IMR-90 (cell line): ENCODE results near the gene STPG4. TPM values are rescaled to one million over a fixed set of nuclear protein-coding genes. Genes with fewer than 3 reads are reported as not detected.
A peak's percentile ranks its signal among the peaks of the same experiment; 100 is the strongest.

ENCODE experiments used
- ATAC-seq: fragments of 200-7000 bp; cut with Tn5 transposase; 2 replicates; pipeline ENCODE4 v1.9.1; 2020; ENCODE audit warnings: low read depth, mild to moderate bottlenecking, moderate library complexity
- BruUV-seq: library from RNA; stranded (reverse); fragments of 400-500 nt; replicated peaks from 2 replicates; lab custom pipeline; 2021; lab: Mats Ljungman, UMichigan
- CTCF ChIA-PET: fragments of 300-600 bp; formaldehyde crosslinking; extraction: SDS; loops from one replicate; lab custom pipeline; 2021; ENCODE audit warnings: antibody characterized with exemption; lab: Yijun Ruan, JAX
- POLR2A ChIA-PET: fragments of 300-600 bp; sonication (Branson Sonifier 250); formaldehyde crosslinking; loops from one replicate; lab custom pipeline; 2022; ENCODE audit warnings: antibody characterized with exemption; ENCODE audit not compliant: unreplicated experiment; lab: Charles Lee
- DNase-seq: peaks from one replicate; pipeline ENCODE4 v3.0.0; 2013
- H2AFZ ChIP-seq: replicated peaks from 2 replicates; pipeline ENCODE3; 2013; ENCODE audit warnings: low read length, mild to moderate bottlenecking; ENCODE audit not compliant: poor library complexity
- H2AK5ac ChIP-seq: 2 replicates; pipeline ENCODE4 v1.6.1; 2013; ENCODE audit warnings: low read depth, low read length, inconsistent platforms
- H2AK9ac ChIP-seq: replicated peaks from 2 replicates; pipeline ENCODE3; 2013; ENCODE audit warnings: mild to moderate bottlenecking, low read depth, low read length, moderate library complexity; ENCODE audit not compliant: poor library complexity
- H2BK120ac ChIP-seq: 2 replicates; pipeline ENCODE4 v1.6.1; 2013; ENCODE audit warnings: low read depth, low read length, inconsistent platforms
- H2BK15ac ChIP-seq: 3 replicates; pipeline ENCODE4 v1.6.1; 2013; ENCODE audit warnings: low read depth, low read length, inconsistent platforms
- H2BK20ac ChIP-seq: 2 replicates; pipeline ENCODE4 v1.6.1; 2013; ENCODE audit warnings: low read depth, mild to moderate bottlenecking, inconsistent platforms, low read length, moderate library complexity
- H2BK5ac ChIP-seq: 2 replicates; pipeline ENCODE4 v1.6.1; 2013; ENCODE audit warnings: mild to moderate bottlenecking, low read depth, low read length, inconsistent platforms; ENCODE audit not compliant: poor library complexity, severe bottlenecking
- H3K14ac ChIP-seq: replicated peaks from 2 replicates; pipeline ENCODE4 v1.6.1; 2013; ENCODE audit warnings: low read depth, low read length, inconsistent platforms
- H3K18ac ChIP-seq: 2 replicates; pipeline ENCODE4 v1.6.1; 2013; ENCODE audit warnings: low read depth, low read length, control low read depth
- H3K23ac ChIP-seq: 2 replicates; pipeline ENCODE4 v1.6.1; 2013; ENCODE audit warnings: low read depth, low read length, inconsistent platforms
- H3K27ac ChIP-seq: 2 replicates; pipeline ENCODE4 v1.5.1; 2013; ENCODE audit warnings: mild to moderate bottlenecking, control low read depth, low read length; ENCODE audit not compliant: insufficient read depth
- H3K27me3 ChIP-seq: 2 replicates; pipeline ENCODE4 v1.6.1; 2013; ENCODE audit warnings: low read length; ENCODE audit not compliant: control insufficient read depth, insufficient read depth
- H3K36me3 ChIP-seq: 2 replicates; pipeline ENCODE4 v1.6.1; 2013; ENCODE audit warnings: low read length, mixed read lengths; ENCODE audit not compliant: control insufficient read depth, insufficient read depth
- H3K4ac ChIP-seq: 2 replicates; pipeline ENCODE4 v1.6.1; 2013; ENCODE audit warnings: low read depth, low read length, inconsistent platforms
- H3K4me1 ChIP-seq: 2 replicates; pipeline ENCODE4 v1.6.1; 2013; ENCODE audit warnings: low read length, mixed read lengths; ENCODE audit not compliant: control insufficient read depth, insufficient read depth
- H3K4me2 ChIP-seq: 2 replicates; pipeline ENCODE4 v1.6.1; 2013; ENCODE audit warnings: low read depth, mild to moderate bottlenecking, control low read depth, low read length, moderate library complexity
- H3K4me3 ChIP-seq: 2 replicates; pipeline ENCODE4 v1.5.1; 2013; ENCODE audit warnings: low read depth, mild to moderate bottlenecking, control low read depth, low read length, moderate library complexity; ENCODE audit not compliant: insufficient read depth
- H3K56ac ChIP-seq: 2 replicates; pipeline ENCODE4 v1.6.1; 2013; ENCODE audit warnings: low read length, inconsistent platforms; ENCODE audit not compliant: insufficient read depth; ENCODE audit errors: extremely low read depth
- H3K79me1 ChIP-seq, 2 experiments: 2 replicates each; pipeline ENCODE4 v1.6.1; 2013; ENCODE audit warnings: low read length in 2 of 2, inconsistent platforms in 1 of 2, low read depth in 1 of 2
- H3K9ac ChIP-seq: 2 replicates; pipeline ENCODE4 v1.6.1; 2013; ENCODE audit warnings: low read depth, low read length, control low read depth
- H3K9me1 ChIP-seq: 2 replicates; pipeline ENCODE4 v1.6.1; 2013; ENCODE audit warnings: low read length, inconsistent platforms; ENCODE audit not compliant: insufficient read depth
- H3K9me3 ChIP-seq: 2 replicates; pipeline ENCODE4 v1.6.1; 2013; ENCODE audit warnings: low read length; ENCODE audit not compliant: control insufficient read depth, insufficient read depth
- H4K20me1 ChIP-seq: 2 replicates; pipeline ENCODE4 v1.6.1; 2013; ENCODE audit warnings: low read length, inconsistent platforms; ENCODE audit not compliant: insufficient read depth
- H4K5ac ChIP-seq: 2 replicates; pipeline ENCODE4 v1.6.1; 2013; ENCODE audit warnings: mild to moderate bottlenecking, low read depth, low read length, control low read depth
- H4K8ac ChIP-seq, 2 experiments: 2 replicates each; pipeline ENCODE4 v1.6.1; 2013; ENCODE audit warnings: low read depth in 2 of 2, low read length in 2 of 2, control low read depth in 1 of 2, inconsistent platforms in 1 of 2
- H4K91ac ChIP-seq: 2 replicates; pipeline ENCODE4 v1.6.1; 2013; ENCODE audit warnings: low read depth, low read length, inconsistent platforms; ENCODE audit not compliant: insufficient read depth
- CEBPB ChIP-seq: IDR thresholded peaks from 2 replicates; pipeline ENCODE4 v1.6.1; 2012; ENCODE audit warnings: low read depth, low read length, improper control_type of control experiment
- MAZ ChIP-seq: IDR thresholded peaks from 2 replicates; pipeline ENCODE4 v1.6.1; 2012; ENCODE audit warnings: low read depth, mild to moderate bottlenecking, low read length, improper control_type of control experiment, moderate library complexity, borderline replicate concordance
- RAD21 ChIP-seq: IDR thresholded peaks from 2 replicates; pipeline ENCODE4 v1.6.1; 2012; ENCODE audit warnings: low read length, improper control_type of control experiment
- RCOR1 ChIP-seq: IDR thresholded peaks from 2 replicates; pipeline ENCODE4 v1.6.1; 2012; ENCODE audit warnings: mild to moderate bottlenecking, low read length, improper control_type of control experiment; ENCODE audit not compliant: insufficient replicate concordance
- WGBS, 2 experiments: methylation state at CpG; one replicate each; pipeline versions ENCODE4 v1.1.5 to v1.1.7; 2013; ENCODE audit warnings: missing lambda C conversion rate in 2 of 2; ENCODE audit not compliant: insufficient read length in 1 of 2; ENCODE audit errors: extremely low coverage in 2 of 2; 5-methylcytosine and 5-hydroxymethylcytosine counted together
- dilution Hi-C: fragments of 300-500 bp; cut with HindIII; formaldehyde crosslinking; loops from one replicate; pipeline ENCODE4 v1.14.3; 2018; ENCODE audit warnings: low sequenced_read_pairs; ENCODE audit not compliant: unreplicated experiment
- in situ Hi-C: fragments of 300-500 bp; cut with MboI; formaldehyde crosslinking; loops from 3 replicates; pipeline ENCODE4 v1.14.3; 2019; ENCODE audit warnings: low sequenced_read_pairs, inconsistent platforms, mixed read lengths
- intact Hi-C: fragments of 100-400 bp; cut with micrococcal nuclease; formaldehyde crosslinking; loops from 2 replicates; pipeline ENCODE4 v1.10.0; 2022
- polyA plus RNA-seq, 3 experiments: library from polyadenylated mRNA; depleted of rRNA; stranded (reverse); fragments of >200 nt; gene quantifications; 2 replicates each; pipeline ENCODE4 v1.2.3, GENCODE V29; 2012; ENCODE audit warnings: low replicate concordance in 1 of 3
- total RNA-seq: library from RNA; depleted of rRNA; stranded (reverse); fragments of >200 nt; gene quantifications from 2 replicates; pipeline ENCODE4 v1.2.3, GENCODE V29; 2012

The STPG4 gene
- total and polyA plus RNA-seq, 2 of the 4 experiments (the other 2 are of a cell fraction) = 0.12 to 0.18 TPM

DNA sequence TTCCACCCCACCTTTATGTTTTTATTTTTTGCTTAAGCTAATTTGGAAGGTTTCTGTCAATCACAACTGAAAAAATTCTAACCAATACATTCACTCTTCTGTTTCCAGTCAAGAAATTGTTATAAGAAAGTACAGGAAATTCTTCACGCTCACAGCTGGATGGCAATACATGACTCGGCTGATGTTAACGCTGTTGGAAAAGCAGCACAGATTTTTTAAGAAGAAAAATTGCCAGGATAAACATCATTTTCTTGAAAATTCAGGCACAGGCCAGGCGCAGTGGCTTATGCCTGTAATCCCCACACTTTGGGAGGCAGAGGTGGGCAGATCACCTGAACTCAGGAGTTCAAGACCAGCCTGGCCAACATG, 46.1 kb downstream of the STPG4 start:
- no peak overlapping the region for H2AK9ac ChIP-seq
- H4K5ac ChIP-seq = no peak overlapping the region
- no peaks in the 10 kb centered on the region for H3K36me3 ChIP-seq
- no peak for TF ChIP-seq CEBPB
- TF ChIP-seq RAD21 = no peak
- TF ChIP-seq MAZ = no peak
- TF ChIP-seq RCOR1 = no peak
- H4K8ac ChIP-seq = peak overlapping the region in 1 of 2 experiments; percentile 28; a peak in 1 of 4 replicates
- H2AK5ac ChIP-seq = peak overlapping the region; percentile 49; the same call in 1 of the 2 replicates
- H3K27ac ChIP-seq = peak overlapping the region; percentile 17; the same call in 1 of the 2 replicates
- no peak overlapping the region for H3K4me3 ChIP-seq
- no peak overlapping the region for H2AFZ ChIP-seq
- H3K79me1 ChIP-seq = no peaks in the 10 kb centered on the region
- no peaks in the 10 kb centered on the region for H4K20me1 ChIP-seq
- 0 out of 2 replicates have a peak, but pooled peaks cover 3% of the 10 kb centered on the region for H3K9me1 ChIP-seq
- H2BK20ac ChIP-seq = 0 out of 2 replicates have a peak overlapping the region, but pooled peaks have one; percentile 20
- H2BK120ac ChIP-seq = no peak overlapping the region; the same call in 1 of the 2 replicates
- in situ Hi-C loops = no loop called here
- no peak overlapping the region for H3K18ac ChIP-seq
- peaks cover 4% of the 10 kb centered on the region; the same call in 1 of the 2 replicates for H3K4me1 ChIP-seq
- WGBS, 2 experiments = 62% methylated on average over 3 of the region's 4 CpGs; no CpG with 5 or more reads in 1 of the 2 experiments
- DNase-seq (peak; percentile 30), ATAC-seq (peak; percentile 29; the same call in 1 of the 2 replicates)
- H2BK5ac ChIP-seq = no peak overlapping the region
- CTCF ChIA-PET = no interaction called here
- no peak overlapping the region for H3K4ac ChIP-seq
- no TSS peak for BruUV-seq
- dilution Hi-C loops = no loop called here
- H3K23ac ChIP-seq = no peak overlapping the region
- no peak overlapping the region for H3K56ac ChIP-seq
- H3K27me3 ChIP-seq = no peaks in the 10 kb centered on the region
- H3K14ac ChIP-seq = no peak overlapping the region
- H3K9ac ChIP-seq = no peak overlapping the region
- intact Hi-C loops = no loop called here
- POLR2A ChIA-PET = interaction anchor here (0.6 kb wide), 1 partner anchor 64 kb away, joined by 3 read pairs; no protein-coding TSS in a partner anchor
- H2BK15ac ChIP-seq = 0 out of 3 replicates have a peak overlapping the region, but pooled peaks have one; percentile 21
- H4K91ac ChIP-seq = no peak overlapping the region
- no peaks in the 10 kb centered on the region for H3K9me3 ChIP-seq
- H3K4me2 ChIP-seq = no peak overlapping the region
